Testis (tissue), 2 donors: Measurements from ENCODE around the gene ZMYM2.
A peak's percentile ranks its signal among the peaks of the same experiment; 100 is the strongest.

ENCODE experiments used
- POLR2A ChIP-seq: fragments of 450-650 bp; IDR thresholded peaks from one replicate; pipeline ENCODE4 v1.6.1; 2017; ENCODE audit warnings: antibody characterized with exemption, mild to moderate bottlenecking, moderate library complexity
- TF ChIP-seq, protein P1 (sequence below), 3 experiments: fragments of 450-650 bp in 2 of 3; fragments of 200-600 bp in 1 of 3; sonication (generic) in 1 of 3; IDR thresholded peaks; one replicate each; pipeline ENCODE4 v1.5.1; 2016 to 2019; ENCODE audit warnings: antibody characterized with exemption in 3 of 3, mild to moderate bottlenecking in 2 of 3, moderate library complexity in 1 of 3

DNA sequence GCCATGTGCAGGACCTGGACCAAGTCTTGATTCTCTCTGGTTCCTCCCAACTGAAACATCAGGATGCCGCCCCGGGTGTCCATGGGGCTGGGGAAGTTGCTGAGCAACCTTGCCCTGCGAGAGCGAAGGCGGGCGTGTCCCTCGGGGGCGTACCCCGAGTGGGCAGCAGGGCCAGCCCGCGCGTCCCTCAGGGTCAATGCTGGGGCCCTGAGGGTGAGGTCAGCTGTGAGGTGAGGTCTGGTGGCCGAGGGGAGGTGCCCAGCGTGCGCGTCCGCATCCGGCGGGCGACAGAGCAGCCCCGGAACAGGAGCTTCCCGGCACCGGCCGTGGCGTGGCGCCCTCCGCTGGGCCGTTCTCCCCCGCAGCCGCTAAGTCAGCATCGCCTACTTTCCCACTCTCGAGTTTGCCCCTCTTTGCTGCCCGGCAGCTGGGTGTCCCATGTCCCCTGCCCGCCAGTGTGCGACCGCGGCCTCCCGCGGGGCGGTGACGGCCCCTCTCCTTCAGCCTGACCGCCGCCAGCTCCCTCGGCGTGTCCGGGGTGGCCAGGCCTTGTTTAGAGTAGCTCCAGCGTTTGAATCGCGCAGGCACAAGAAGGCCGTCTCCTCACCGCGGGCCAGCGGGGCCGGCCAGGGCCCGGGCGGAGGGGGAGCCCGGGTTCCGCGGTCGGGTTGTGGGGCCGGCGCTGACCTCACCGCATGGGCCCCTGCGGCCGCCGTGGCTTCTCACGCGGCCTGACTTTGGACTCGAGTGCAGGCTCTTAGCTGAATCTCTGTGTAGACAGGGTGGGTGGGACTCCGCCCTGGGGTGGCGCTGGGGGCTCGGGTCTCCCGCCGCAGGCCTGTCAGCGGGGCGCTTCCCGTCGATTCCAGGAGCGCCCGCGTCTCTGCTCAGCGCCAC is 169.3 kb downstream of the ZMYM2 start:
- TF ChIP-seq, protein P1, sequence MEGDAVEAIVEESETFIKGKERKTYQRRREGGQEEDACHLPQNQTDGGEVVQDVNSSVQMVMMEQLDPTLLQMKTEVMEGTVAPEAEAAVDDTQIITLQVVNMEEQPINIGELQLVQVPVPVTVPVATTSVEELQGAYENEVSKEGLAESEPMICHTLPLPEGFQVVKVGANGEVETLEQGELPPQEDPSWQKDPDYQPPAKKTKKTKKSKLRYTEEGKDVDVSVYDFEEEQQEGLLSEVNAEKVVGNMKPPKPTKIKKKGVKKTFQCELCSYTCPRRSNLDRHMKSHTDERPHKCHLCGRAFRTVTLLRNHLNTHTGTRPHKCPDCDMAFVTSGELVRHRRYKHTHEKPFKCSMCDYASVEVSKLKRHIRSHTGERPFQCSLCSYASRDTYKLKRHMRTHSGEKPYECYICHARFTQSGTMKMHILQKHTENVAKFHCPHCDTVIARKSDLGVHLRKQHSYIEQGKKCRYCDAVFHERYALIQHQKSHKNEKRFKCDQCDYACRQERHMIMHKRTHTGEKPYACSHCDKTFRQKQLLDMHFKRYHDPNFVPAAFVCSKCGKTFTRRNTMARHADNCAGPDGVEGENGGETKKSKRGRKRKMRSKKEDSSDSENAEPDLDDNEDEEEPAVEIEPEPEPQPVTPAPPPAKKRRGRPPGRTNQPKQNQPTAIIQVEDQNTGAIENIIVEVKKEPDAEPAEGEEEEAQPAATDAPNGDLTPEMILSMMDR (IDR thresholded peaks at IDR 0.05): peak; percentile 15 to 42 (median 27)
- TF ChIP-seq POLR2A: no peak
